Osteocyte (in vitro differentiated cells): Measurements from ENCODE around the gene KCNN3. TPM values are rescaled to one million over a fixed set of nuclear protein-coding genes. Genes with fewer than 3 reads are reported as not detected.

Experiments
- DNase-seq: peaks from one replicate; pipeline ENCODE4 v3.0.0; 2021; ENCODE audit warnings: mixed read lengths; ENCODE audit not compliant: unreplicated experiment; ENCODE audit errors: extremely low spot score
- H3K27ac Mint-ChIP-seq: one replicate; pipeline ENCODE4 v1.8.0; 2021; ENCODE audit warnings: mild to moderate bottlenecking, mixed read lengths; ENCODE audit not compliant: unreplicated experiment
- H3K27me3 Mint-ChIP-seq: one replicate; pipeline ENCODE4 v1.8.0; 2021; ENCODE audit warnings: mixed read lengths; ENCODE audit not compliant: unreplicated experiment
- H3K36me3 Mint-ChIP-seq: one replicate; pipeline ENCODE4 v1.8.0; 2021; ENCODE audit warnings: mixed read lengths; ENCODE audit not compliant: unreplicated experiment
- H3K4me1 Mint-ChIP-seq: one replicate; pipeline ENCODE4 v1.8.0; 2021; ENCODE audit warnings: mixed read lengths; ENCODE audit not compliant: unreplicated experiment
- H3K4me3 Mint-ChIP-seq: one replicate; pipeline ENCODE4 v1.8.0; 2021; ENCODE audit warnings: mild to moderate bottlenecking, moderate library complexity, mixed read lengths; ENCODE audit not compliant: unreplicated experiment
- H3K9me3 Mint-ChIP-seq: one replicate; pipeline ENCODE4 v1.8.0; 2021; ENCODE audit warnings: mixed read lengths; ENCODE audit not compliant: unreplicated experiment
- CTCF ChIP-seq: fragments of 200-600 bp; sonication (generic); IDR thresholded peaks from 2 replicates; pipeline ENCODE4 v1.5.0; 2021; ENCODE audit warnings: antibody characterized with exemption, mild to moderate bottlenecking, moderate library complexity
- total RNA-seq: library from RNA; stranded (reverse); gene quantifications from 2 replicates; pipeline ENCODE4 v1.2.1, GENCODE V29; 2021

The KCNN3 gene
- total RNA-seq, 1 donor from 2014 or later, result 0.16 TPM

DNA sequence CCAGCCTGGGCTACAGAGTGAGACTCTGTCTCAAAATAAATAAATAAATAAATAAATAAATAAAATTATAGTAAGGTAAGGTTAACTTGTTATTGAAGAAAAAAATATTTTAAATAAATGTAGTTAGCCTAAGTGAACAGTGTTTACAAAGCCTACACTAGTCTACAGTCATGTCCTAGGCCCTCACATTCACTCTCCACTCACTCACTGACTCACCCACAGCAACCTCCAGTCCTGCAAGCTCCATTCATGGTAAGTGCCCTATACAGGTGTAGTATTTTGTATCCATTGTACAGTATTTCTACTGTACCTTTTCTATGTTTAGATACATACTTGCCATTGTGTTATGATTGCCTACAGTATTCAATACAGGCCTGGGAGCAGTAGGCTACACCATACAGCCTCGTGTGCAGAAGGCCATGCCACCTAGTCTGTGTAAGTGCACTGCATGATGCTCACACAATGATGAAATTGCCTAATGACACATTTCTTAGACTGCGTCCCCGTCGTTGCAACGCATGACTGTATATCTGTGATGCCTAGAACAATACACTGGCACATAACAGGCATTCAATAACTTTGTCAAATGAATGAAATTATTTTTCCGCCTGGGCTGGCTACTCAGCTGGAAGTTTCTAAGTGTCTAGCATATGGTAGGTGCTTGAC, 14.8 kb downstream of the KCNN3 start:
- Mint-ChIP-seq H3K27ac (no peak overlapping the region), H3K4me3 (no peak overlapping the region), H3K9me3 (no peaks in the 10 kb centered on the region), H3K4me1 (peaks cover 3% of the 10 kb centered on the region), H3K27me3 (no peaks in the 10 kb centered on the region), H3K36me3 (no peaks in the 10 kb centered on the region)
- TF ChIP-seq CTCF, result no peak
- no peak for DNase-seq

- DNase-seq, result no peak
- no peak for TF ChIP-seq CTCF
Measured at GRCh38 chr1:154852845-154853244, 17.2 kb downstream of the KCNN3 start.

DNA sequence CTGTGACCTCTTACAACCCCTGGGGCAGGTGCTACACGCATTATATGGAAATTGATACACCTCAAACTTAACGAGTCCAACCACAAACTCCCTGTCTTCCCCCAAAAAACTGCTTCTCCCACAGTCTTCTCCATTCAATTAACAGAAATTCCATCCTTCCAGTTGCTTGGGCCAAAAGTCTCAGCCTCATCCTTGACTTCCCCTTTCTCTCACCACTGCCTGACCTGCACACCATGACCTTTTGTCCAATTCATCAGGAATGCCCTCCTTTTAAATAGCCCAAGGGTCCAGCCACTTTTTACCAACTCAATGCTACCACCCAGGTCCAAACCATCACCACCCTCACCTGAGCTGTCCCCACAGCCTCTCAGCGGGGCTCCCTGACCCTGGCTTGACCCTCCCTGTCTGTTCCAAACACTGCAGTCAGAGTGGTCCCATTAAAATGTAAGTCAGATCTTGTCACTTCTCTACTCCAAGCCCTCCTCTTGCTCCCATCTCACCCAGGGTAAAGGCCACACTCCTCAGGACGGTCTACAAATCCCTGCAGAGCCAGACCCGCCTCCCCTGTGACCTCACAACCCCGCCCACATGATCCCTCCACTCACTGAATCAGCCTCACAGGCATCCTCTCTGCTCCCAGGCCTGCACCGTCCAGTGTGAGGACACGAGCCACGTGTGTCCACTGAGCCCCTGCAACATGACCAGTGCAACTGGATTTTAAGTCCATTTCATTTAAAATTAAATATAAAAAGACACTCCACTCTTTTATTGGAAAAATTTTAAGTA, 18.5 kb downstream of the KCNN3 start:
- H3K9me3 Mint-ChIP-seq, result no peaks in the 10 kb centered on the region
- peaks cover 3% of the 10 kb centered on the region for H3K4me1 Mint-ChIP-seq
- no peak for TF ChIP-seq CTCF
- no peak overlapping the region for H3K27ac Mint-ChIP-seq
- H3K27me3 Mint-ChIP-seq, result no peaks in the 10 kb centered on the region
- no peak overlapping the region for H3K4me3 Mint-ChIP-seq
- no peaks in the 10 kb centered on the region for H3K36me3 Mint-ChIP-seq
- DNase-seq, result no peak

More at GRCh38 chr1:154852845-154853244, 17.2 kb downstream of the KCNN3 start:
- peaks cover 2% of the 10 kb centered on the region for H3K4me1 Mint-ChIP-seq
- H3K4me3 Mint-ChIP-seq, result no peak overlapping the region
- H3K27me3 Mint-ChIP-seq, result no peaks in the 10 kb centered on the region
- H3K36me3 Mint-ChIP-seq, result no peaks in the 10 kb centered on the region
- no peak overlapping the region for H3K27ac Mint-ChIP-seq
- no peaks in the 10 kb centered on the region for H3K9me3 Mint-ChIP-seq

- no peaks in the 10 kb centered on the region for H3K27me3 Mint-ChIP-seq
- no peak overlapping the region for H3K27ac Mint-ChIP-seq
- peaks cover 3% of the 10 kb centered on the region for H3K4me1 Mint-ChIP-seq
- no peak for TF ChIP-seq CTCF
- H3K36me3 Mint-ChIP-seq, result no peaks in the 10 kb centered on the region
- no peaks in the 10 kb centered on the region for H3K9me3 Mint-ChIP-seq
- H3K4me3 Mint-ChIP-seq, result no peak overlapping the region
- DNase-seq, result no peak
Measured at GRCh38 chr1:154849645-154850131, 20.4 kb downstream of the KCNN3 start.

- H3K36me3 Mint-ChIP-seq, result no peaks in the 10 kb centered on the region
- no peak for DNase-seq
- H3K4me1 Mint-ChIP-seq, result peaks cover 3% of the 10 kb centered on the region
- H3K27ac Mint-ChIP-seq, result no peak overlapping the region
- no peak overlapping the region for H3K4me3 Mint-ChIP-seq
- TF ChIP-seq CTCF, result no peak
- H3K27me3 Mint-ChIP-seq, result peaks cover 2% of the 10 kb centered on the region
- H3K9me3 Mint-ChIP-seq, result no peaks in the 10 kb centered on the region
Measured at GRCh38 chr1:154848983-154849382, 21.1 kb downstream of the KCNN3 start.
